ENCODE data around the gene TMEM17.

Gene TMEM17

DNA sequence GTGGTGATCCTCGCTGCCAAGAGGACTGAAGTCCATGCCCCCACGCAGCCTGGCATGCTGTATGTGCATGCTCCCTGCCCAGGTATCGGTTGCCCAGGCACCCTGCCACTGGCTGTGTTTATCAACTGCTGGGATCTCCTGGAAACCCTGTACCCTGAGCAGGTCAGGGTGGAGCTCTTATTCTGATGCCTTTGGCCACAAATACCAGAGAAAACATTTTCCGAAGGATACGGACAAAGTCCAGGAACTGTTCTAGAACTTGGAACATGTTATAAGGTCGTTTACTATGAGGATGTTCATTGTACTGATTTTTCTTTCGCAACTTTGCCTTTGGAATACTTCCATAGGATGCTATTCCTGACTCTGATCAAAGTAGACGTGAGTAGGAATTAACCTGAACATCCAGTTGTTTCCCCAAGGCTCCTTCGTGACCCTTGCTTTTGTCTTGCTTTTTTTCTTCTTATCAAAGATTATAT lies 55.2 kb downstream of the TMEM17 start:
- DNase-seq (ENCODE audit: low read depth) = no peak
- no peak overlapping the region for H3K4me3 ChIP-seq (replicated peaks; ENCODE audit: low read depth, low read length)
- TF ChIP-seq, protein P1, sequence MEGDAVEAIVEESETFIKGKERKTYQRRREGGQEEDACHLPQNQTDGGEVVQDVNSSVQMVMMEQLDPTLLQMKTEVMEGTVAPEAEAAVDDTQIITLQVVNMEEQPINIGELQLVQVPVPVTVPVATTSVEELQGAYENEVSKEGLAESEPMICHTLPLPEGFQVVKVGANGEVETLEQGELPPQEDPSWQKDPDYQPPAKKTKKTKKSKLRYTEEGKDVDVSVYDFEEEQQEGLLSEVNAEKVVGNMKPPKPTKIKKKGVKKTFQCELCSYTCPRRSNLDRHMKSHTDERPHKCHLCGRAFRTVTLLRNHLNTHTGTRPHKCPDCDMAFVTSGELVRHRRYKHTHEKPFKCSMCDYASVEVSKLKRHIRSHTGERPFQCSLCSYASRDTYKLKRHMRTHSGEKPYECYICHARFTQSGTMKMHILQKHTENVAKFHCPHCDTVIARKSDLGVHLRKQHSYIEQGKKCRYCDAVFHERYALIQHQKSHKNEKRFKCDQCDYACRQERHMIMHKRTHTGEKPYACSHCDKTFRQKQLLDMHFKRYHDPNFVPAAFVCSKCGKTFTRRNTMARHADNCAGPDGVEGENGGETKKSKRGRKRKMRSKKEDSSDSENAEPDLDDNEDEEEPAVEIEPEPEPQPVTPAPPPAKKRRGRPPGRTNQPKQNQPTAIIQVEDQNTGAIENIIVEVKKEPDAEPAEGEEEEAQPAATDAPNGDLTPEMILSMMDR (IDR thresholded peaks at IDR 0.05; ENCODE audit: low read length, missing control alignments) = no peak

Measured in fibroblast of pulmonary artery (primary cell).